ENCODE measurements around the gene TMCC1.

DNA sequence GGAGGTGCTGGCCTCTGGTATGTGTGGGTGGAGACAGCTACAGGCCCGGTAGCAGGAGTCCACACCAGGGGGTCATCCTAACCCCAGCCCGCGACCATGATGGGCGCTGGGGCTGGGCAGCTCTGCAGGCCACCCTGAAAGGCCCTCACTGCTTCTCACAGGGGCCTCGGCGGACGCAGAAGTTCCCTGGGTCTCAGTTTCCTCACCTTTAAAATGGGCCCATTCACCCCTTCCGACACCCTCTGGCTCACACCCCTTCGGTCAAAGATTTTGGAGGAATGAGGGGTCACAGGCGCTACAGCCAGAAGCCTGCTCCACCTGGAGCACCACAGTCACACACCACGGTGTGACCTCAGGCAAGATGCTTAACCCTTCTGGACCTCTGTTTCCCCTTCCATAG lies 295.0 kb downstream of the TMCC1 start:
- no peak for TF ChIP-seq POLR2A (IDR thresholded peaks at IDR 0.05)
- TF ChIP-seq, protein P1, sequence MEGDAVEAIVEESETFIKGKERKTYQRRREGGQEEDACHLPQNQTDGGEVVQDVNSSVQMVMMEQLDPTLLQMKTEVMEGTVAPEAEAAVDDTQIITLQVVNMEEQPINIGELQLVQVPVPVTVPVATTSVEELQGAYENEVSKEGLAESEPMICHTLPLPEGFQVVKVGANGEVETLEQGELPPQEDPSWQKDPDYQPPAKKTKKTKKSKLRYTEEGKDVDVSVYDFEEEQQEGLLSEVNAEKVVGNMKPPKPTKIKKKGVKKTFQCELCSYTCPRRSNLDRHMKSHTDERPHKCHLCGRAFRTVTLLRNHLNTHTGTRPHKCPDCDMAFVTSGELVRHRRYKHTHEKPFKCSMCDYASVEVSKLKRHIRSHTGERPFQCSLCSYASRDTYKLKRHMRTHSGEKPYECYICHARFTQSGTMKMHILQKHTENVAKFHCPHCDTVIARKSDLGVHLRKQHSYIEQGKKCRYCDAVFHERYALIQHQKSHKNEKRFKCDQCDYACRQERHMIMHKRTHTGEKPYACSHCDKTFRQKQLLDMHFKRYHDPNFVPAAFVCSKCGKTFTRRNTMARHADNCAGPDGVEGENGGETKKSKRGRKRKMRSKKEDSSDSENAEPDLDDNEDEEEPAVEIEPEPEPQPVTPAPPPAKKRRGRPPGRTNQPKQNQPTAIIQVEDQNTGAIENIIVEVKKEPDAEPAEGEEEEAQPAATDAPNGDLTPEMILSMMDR (IDR thresholded peaks at IDR 0.05): no peak
